Endodermal cell (in vitro differentiated cells): ENCODE data around the gene FAM47B. TPM values are rescaled to one million over a fixed set of nuclear protein-coding genes. Genes with fewer than 3 reads are reported as not detected.

Experiments
- DNase-seq: peaks from one replicate; pipeline ENCODE4 v3.0.0-alpha.2; 2017
- H3K27ac ChIP-seq: 2 replicates; pipeline ENCODE4 v1.5.1; 2013; ENCODE audit warnings: mild to moderate bottlenecking, low read depth, low read length, moderate library complexity
- H3K27me3 ChIP-seq: 2 replicates; pipeline ENCODE4 v1.6.1; 2013; ENCODE audit warnings: mild to moderate bottlenecking, low read length, moderate library complexity; ENCODE audit not compliant: insufficient read depth, control insufficient read depth, poor library complexity, severe bottlenecking
- H3K36me3 ChIP-seq: 2 replicates; pipeline ENCODE4 v1.7.0; 2013; ENCODE audit warnings: mild to moderate bottlenecking, low read length, moderate library complexity; ENCODE audit not compliant: control insufficient read depth, insufficient read depth
- H3K4me1 ChIP-seq: one replicate; pipeline ENCODE4 v1.7.0; 2013; ENCODE audit warnings: low read length; ENCODE audit not compliant: control insufficient read depth, insufficient read depth
- H3K4me3 ChIP-seq: 2 replicates; pipeline ENCODE4 v1.5.1; 2013; ENCODE audit warnings: mild to moderate bottlenecking, low read length, moderate library complexity
- H3K9ac ChIP-seq: 2 replicates; pipeline ENCODE4 v1.6.1; 2013; ENCODE audit warnings: mild to moderate bottlenecking, low read length, moderate library complexity; ENCODE audit not compliant: poor library complexity, severe bottlenecking; ENCODE audit errors: extremely low read depth
- H3K9me3 ChIP-seq: 2 replicates; pipeline ENCODE4 v1.6.1; 2013; ENCODE audit warnings: mild to moderate bottlenecking, low read length, moderate library complexity; ENCODE audit not compliant: control insufficient read depth
- H3K27ac Mint-ChIP-seq: 2 replicates; pipeline ENCODE4 v1.8.0; 2020; ENCODE audit warnings: mixed read lengths
- H3K27me3 Mint-ChIP-seq: 2 replicates; pipeline ENCODE4 v1.8.0; 2021; ENCODE audit warnings: mild to moderate bottlenecking, mixed read lengths; ENCODE audit not compliant: insufficient read depth
- H3K36me3 Mint-ChIP-seq: 2 replicates; pipeline ENCODE4 v1.8.0; 2020; ENCODE audit warnings: low read depth, mixed read lengths
- H3K4me1 Mint-ChIP-seq: 2 replicates; pipeline ENCODE4 v1.8.0; 2020; ENCODE audit warnings: mixed read lengths
- H3K4me3 Mint-ChIP-seq: 2 replicates; pipeline ENCODE4 v1.8.0; 2020; ENCODE audit warnings: mild to moderate bottlenecking, moderate library complexity, mixed read lengths
- H3K9me3 Mint-ChIP-seq: 2 replicates; pipeline ENCODE4 v1.8.0; 2020; ENCODE audit warnings: mild to moderate bottlenecking, mixed read lengths
- WGBS, 2 experiments: methylation state at CpG; one replicate each; pipeline versions ENCODE4 v1.1.5 to v1.1.7; 2013; ENCODE audit warnings: missing lambda C conversion rate in 2 of 2, mixed read lengths in 1 of 2; ENCODE audit not compliant: insufficient coverage in 1 of 2, insufficient read length in 1 of 2; 5-methylcytosine and 5-hydroxymethylcytosine counted together
- total RNA-seq, 2 donors: library from RNA; stranded (reverse); fragmentation: NEBNext Ultra II Directional in 1 of 2; extraction: Animal tissue kit (Norgen Biotek cat#: 25700) in 1 of 2; gene quantifications; 2 replicates in 1 of 2; 3 replicates in 1 of 2; pipeline ENCODE4 v1.2.1, GENCODE V29; 2021
- TF ChIP-seq, protein P1 (sequence below): fragments of 200-600 bp; sonication (generic); conservative IDR thresholded peaks from 2 replicates; pipeline ENCODE4 v1.5.0; 2021; ENCODE audit warnings: antibody characterized with exemption, mild to moderate bottlenecking

The FAM47B gene
- total RNA-seq, 2 donors from 2014 or later = not detected

DNA sequence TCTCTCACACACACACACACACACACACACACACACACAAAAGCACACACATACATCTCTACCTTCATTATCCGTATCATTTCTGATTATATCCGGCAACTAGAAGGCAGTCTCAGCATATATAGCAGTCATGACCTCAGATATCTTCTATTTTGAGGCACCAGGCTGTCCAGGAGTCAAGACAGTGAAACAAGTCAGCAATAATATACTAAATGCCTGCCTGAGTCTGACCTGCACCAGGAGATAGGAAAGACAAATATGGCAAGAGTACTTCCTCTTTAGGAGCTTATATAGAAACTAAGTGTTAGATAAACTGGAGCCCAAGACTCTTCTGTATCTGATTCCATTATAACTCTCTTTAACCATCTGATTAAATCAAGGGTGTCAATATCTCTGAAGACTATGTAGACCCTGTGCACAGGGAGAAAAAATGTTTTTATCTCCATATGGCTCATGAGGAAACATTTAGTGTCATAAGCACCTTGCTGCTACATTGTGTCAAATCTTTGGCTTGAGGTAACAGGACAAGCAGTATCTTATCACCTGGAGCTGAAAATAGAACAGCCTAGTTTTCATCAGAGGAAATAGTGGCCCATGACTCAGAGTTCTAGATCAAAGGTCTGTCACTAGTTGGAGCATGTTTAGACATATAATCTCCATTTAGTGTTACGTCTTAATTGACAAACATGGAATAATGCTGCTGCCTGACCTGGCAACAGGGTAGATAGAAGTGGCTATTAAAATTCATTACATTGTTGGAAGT, 27.0 kb upstream of the FAM47B start:
- H3K27ac Mint-ChIP-seq = no peak overlapping the region
- 93 to 100% methylated on average over 1 to 3 of the region's 3 CpGs for WGBS, 2 experiments

GRCh38 chrX:34917146-34917545, 25.4 kb upstream of the FAM47B start:
- H3K4me3 ChIP-seq = no peak overlapping the region

More for the DNA sequence above, 27.0 kb upstream of the FAM47B start:
- Histone ChIP-seq H3K9ac (no peak overlapping the region), H3K4me3 (no peak overlapping the region), H3K9me3 (no peaks in the 10 kb centered on the region), H3K27me3 (no peaks in the 10 kb centered on the region), H3K4me1 (peaks cover 5% of the 10 kb centered on the region), H3K27ac (no peak overlapping the region), H3K36me3 (no peaks in the 10 kb centered on the region)
- no peak for DNase-seq
- H3K36me3 Mint-ChIP-seq = no peaks in the 10 kb centered on the region
- H3K27me3 Mint-ChIP-seq = no peaks in the 10 kb centered on the region
- no peaks in the 10 kb centered on the region for H3K4me1 Mint-ChIP-seq
- TF ChIP-seq, protein P1, sequence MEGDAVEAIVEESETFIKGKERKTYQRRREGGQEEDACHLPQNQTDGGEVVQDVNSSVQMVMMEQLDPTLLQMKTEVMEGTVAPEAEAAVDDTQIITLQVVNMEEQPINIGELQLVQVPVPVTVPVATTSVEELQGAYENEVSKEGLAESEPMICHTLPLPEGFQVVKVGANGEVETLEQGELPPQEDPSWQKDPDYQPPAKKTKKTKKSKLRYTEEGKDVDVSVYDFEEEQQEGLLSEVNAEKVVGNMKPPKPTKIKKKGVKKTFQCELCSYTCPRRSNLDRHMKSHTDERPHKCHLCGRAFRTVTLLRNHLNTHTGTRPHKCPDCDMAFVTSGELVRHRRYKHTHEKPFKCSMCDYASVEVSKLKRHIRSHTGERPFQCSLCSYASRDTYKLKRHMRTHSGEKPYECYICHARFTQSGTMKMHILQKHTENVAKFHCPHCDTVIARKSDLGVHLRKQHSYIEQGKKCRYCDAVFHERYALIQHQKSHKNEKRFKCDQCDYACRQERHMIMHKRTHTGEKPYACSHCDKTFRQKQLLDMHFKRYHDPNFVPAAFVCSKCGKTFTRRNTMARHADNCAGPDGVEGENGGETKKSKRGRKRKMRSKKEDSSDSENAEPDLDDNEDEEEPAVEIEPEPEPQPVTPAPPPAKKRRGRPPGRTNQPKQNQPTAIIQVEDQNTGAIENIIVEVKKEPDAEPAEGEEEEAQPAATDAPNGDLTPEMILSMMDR = no peak
- peaks cover 4% of the 10 kb centered on the region for H3K9me3 Mint-ChIP-seq
- no peak overlapping the region for H3K4me3 Mint-ChIP-seq

GRCh38 chrX:34918091-34918736, 24.4 kb upstream of the FAM47B start:
- 82 to 83% methylated on average over 2 to 5 of the region's 5 CpGs for WGBS, 2 experiments
- Histone ChIP-seq H3K36me3 (no peaks in the 10 kb centered on the region), H3K27me3 (no peaks in the 10 kb centered on the region), H3K4me3 (no peak overlapping the region), H3K9me3 (no peaks in the 10 kb centered on the region), H3K4me1 (peaks cover 5% of the 10 kb centered on the region), H3K27ac (no peak overlapping the region), H3K9ac (no peak overlapping the region)
- Mint-ChIP-seq H3K9me3 (no peaks in the 10 kb centered on the region), H3K27ac (no peak overlapping the region), H3K4me3 (no peak overlapping the region), H3K27me3 (no peaks in the 10 kb centered on the region), H3K4me1 (no peaks in the 10 kb centered on the region), H3K36me3 (no peaks in the 10 kb centered on the region)
- TF ChIP-seq, protein P1 = no peak
- DNase-seq = no peak

More at GRCh38 chrX:34917146-34917545, 25.4 kb upstream of the FAM47B start:
- Mint-ChIP-seq H3K4me3 (no peak overlapping the region), H3K27me3 (no peaks in the 10 kb centered on the region), H3K9me3 (peaks cover 4% of the 10 kb centered on the region), H3K4me1 (no peaks in the 10 kb centered on the region), H3K36me3 (no peaks in the 10 kb centered on the region), H3K27ac (no peak overlapping the region)
- Histone ChIP-seq H3K9me3 (no peaks in the 10 kb centered on the region), H3K9ac (no peak overlapping the region), H3K4me1 (peaks cover 5% of the 10 kb centered on the region), H3K27ac (no peak overlapping the region), H3K36me3 (no peaks in the 10 kb centered on the region), H3K27me3 (no peaks in the 10 kb centered on the region)
- no peak for DNase-seq
- TF ChIP-seq, protein P1 = no peak
- 100% methylated on average over 1 of the region's 1 CpG; no CpG with 5 or more reads in 1 of the 2 experiments for WGBS, 2 experiments
